Activated naive CD8-positive, alpha-beta T cell treated with anti-CD3 and anti-CD28 coated beads for 36 hours (primary cell): ENCODE measurements around the gene CNOT6L. TPM values are rescaled to one million over a fixed set of nuclear protein-coding genes. Genes with fewer than 3 reads are reported as not detected.
"Not testable (repeated sequence)": the region's sequence is repeated elsewhere in the genome, so short reads cannot be mapped to it uniquely, and the experiment has no call there.

Source experiments
- DNase-seq: peaks from one replicate; pipeline ENCODE4 v3.0.0; 2021
- H3K27ac Mint-ChIP-seq: one replicate; pipeline ENCODE4 v1.8.0; 2022; ENCODE audit warnings: mild to moderate bottlenecking, moderate library complexity, mixed read lengths
- H3K27me3 Mint-ChIP-seq: one replicate; pipeline ENCODE4 v1.8.0; 2022; ENCODE audit warnings: mild to moderate bottlenecking, mixed read lengths
- H3K36me3 Mint-ChIP-seq: one replicate; pipeline ENCODE4 v1.8.0; 2021; ENCODE audit warnings: mild to moderate bottlenecking, mixed read lengths
- H3K4me1 Mint-ChIP-seq: one replicate; pipeline ENCODE4 v1.8.0; 2021; ENCODE audit warnings: mixed read lengths
- H3K4me3 Mint-ChIP-seq: one replicate; pipeline ENCODE4 v1.8.0; 2022; ENCODE audit warnings: mild to moderate bottlenecking, moderate library complexity, mixed read lengths
- H3K9me3 Mint-ChIP-seq: one replicate; pipeline ENCODE4 v1.8.0; 2022; ENCODE audit warnings: mixed read lengths
- total RNA-seq, 2 experiments: library from RNA; stranded (reverse); gene quantifications; one replicate each; pipeline ENCODE4 v1.2.3, GENCODE V29; 2021

The CNOT6L gene
- total RNA-seq, 2 experiments from 2014 or later: 85.1 to 88.8 TPM

- Mint-ChIP-seq H3K27ac (peak overlapping the region; percentile 48), H3K4me1 (peaks cover 61% of the 10 kb centered on the region)
Observed at GRCh38 chr4:77804471-77804870, 14.7 kb downstream of the CNOT6L start.

GRCh38 chr4:77802402-77802801, 16.8 kb downstream of the CNOT6L start:
- DNase-seq: no peak
- H3K27ac Mint-ChIP-seq: no peak overlapping the region
- peaks cover 36% of the 10 kb centered on the region for H3K36me3 Mint-ChIP-seq
- H3K9me3 Mint-ChIP-seq: peaks cover 2% of the 10 kb centered on the region
- peaks cover 63% of the 10 kb centered on the region for H3K4me1 Mint-ChIP-seq
- H3K27me3 Mint-ChIP-seq: no peaks in the 10 kb centered on the region
- no peak overlapping the region for H3K4me3 Mint-ChIP-seq

More at GRCh38 chr4:77804471-77804870, 14.7 kb downstream of the CNOT6L start:
- Mint-ChIP-seq H3K27me3 (no peaks in the 10 kb centered on the region), H3K4me3 (no peak overlapping the region), H3K36me3 (peaks cover 28% of the 10 kb centered on the region), H3K9me3 (peaks cover 2% of the 10 kb centered on the region)
- no peak for DNase-seq

- Mint-ChIP-seq H3K9me3 (peaks cover 6% of the 10 kb centered on the region), H3K4me1 (peaks cover 62% of the 10 kb centered on the region)
- no peak for DNase-seq
Observed at GRCh38 chr4:77801260-77801608, 17.9 kb downstream of the CNOT6L start.

GRCh38 chr4:77800483-77801259, 18.5 kb downstream of the CNOT6L start:
- Mint-ChIP-seq H3K27ac (peak overlapping the region; percentile 85), H3K9me3 (peaks cover 7% of the 10 kb centered on the region), H3K4me1 (peaks cover 59% of the 10 kb centered on the region), H3K36me3 (peaks cover 42% of the 10 kb centered on the region), H3K27me3 (no peaks in the 10 kb centered on the region), H3K4me3 (peak overlapping the region; percentile 79)
- DNase-seq: no peak

More at GRCh38 chr4:77801260-77801608, 17.9 kb downstream of the CNOT6L start:
- Mint-ChIP-seq H3K4me3 (peak overlapping the region; percentile 79), H3K36me3 (peaks cover 38% of the 10 kb centered on the region), H3K27me3 (no peaks in the 10 kb centered on the region), H3K27ac (peak overlapping the region; percentile 85)

- Mint-ChIP-seq H3K27ac (peak overlapping the region; percentile 58), H3K4me1 (peaks cover 56% of the 10 kb centered on the region), H3K9me3 (peaks cover 11% of the 10 kb centered on the region), H3K4me3 (no peak overlapping the region), H3K36me3 (peaks cover 47% of the 10 kb centered on the region), H3K27me3 (no peaks in the 10 kb centered on the region)
- DNase-seq: no peak
Observed at GRCh38 chr4:77800077-77800476, 19.1 kb downstream of the CNOT6L start.

GRCh38 chr4:77798385-77798784, 20.8 kb downstream of the CNOT6L start:
- peak overlapping the region; percentile 73 for H3K27ac Mint-ChIP-seq
- H3K4me1 Mint-ChIP-seq: peaks cover 58% of the 10 kb centered on the region

GRCh38 chr4:77797239-77797638, 21.9 kb downstream of the CNOT6L start:
- DNase-seq: no peak
- H3K4me1 Mint-ChIP-seq: peaks cover 58% of the 10 kb centered on the region
- H3K9me3 Mint-ChIP-seq: peaks cover 12% of the 10 kb centered on the region
- H3K27me3 Mint-ChIP-seq: no peaks in the 10 kb centered on the region
- peak overlapping the region; percentile 23 for H3K27ac Mint-ChIP-seq
- peaks cover 53% of the 10 kb centered on the region for H3K36me3 Mint-ChIP-seq
- no peak overlapping the region for H3K4me3 Mint-ChIP-seq

More at GRCh38 chr4:77798385-77798784, 20.8 kb downstream of the CNOT6L start:
- no peak for DNase-seq
- Mint-ChIP-seq H3K36me3 (peaks cover 48% of the 10 kb centered on the region), H3K9me3 (peaks cover 12% of the 10 kb centered on the region), H3K27me3 (no peaks in the 10 kb centered on the region), H3K4me3 (peak overlapping the region; percentile 32)

- H3K36me3 Mint-ChIP-seq: peaks cover 53% of the 10 kb centered on the region
Observed at GRCh38 chr4:77795326-77795725, 23.8 kb downstream of the CNOT6L start.

GRCh38 chr4:77790146-77790545, 29.0 kb downstream of the CNOT6L start:
- no peak for DNase-seq
- H3K4me1 Mint-ChIP-seq: peaks cover 53% of the 10 kb centered on the region
- H3K9me3 Mint-ChIP-seq: peaks cover 3% of the 10 kb centered on the region
- no peak overlapping the region for H3K4me3 Mint-ChIP-seq
- H3K27ac Mint-ChIP-seq: no peak overlapping the region
- H3K36me3 Mint-ChIP-seq: peaks cover 21% of the 10 kb centered on the region
- H3K27me3 Mint-ChIP-seq: no peaks in the 10 kb centered on the region

More at GRCh38 chr4:77795326-77795725, 23.8 kb downstream of the CNOT6L start:
- no peak for DNase-seq
- no peak overlapping the region for H3K4me3 Mint-ChIP-seq
- H3K9me3 Mint-ChIP-seq: peaks cover 12% of the 10 kb centered on the region
- H3K27ac Mint-ChIP-seq: no peak overlapping the region
- H3K27me3 Mint-ChIP-seq: no peaks in the 10 kb centered on the region
- H3K4me1 Mint-ChIP-seq: peaks cover 51% of the 10 kb centered on the region

- Mint-ChIP-seq H3K4me3 (no peak overlapping the region), H3K27ac (no peak overlapping the region), H3K36me3 (peaks cover 17% of the 10 kb centered on the region), H3K9me3 (peaks cover 1% of the 10 kb centered on the region), H3K27me3 (no peaks in the 10 kb centered on the region), H3K4me1 (peaks cover 55% of the 10 kb centered on the region)
- no peak for DNase-seq
Observed at GRCh38 chr4:77788990-77789389, 30.2 kb downstream of the CNOT6L start.

GRCh38 chr4:77787969-77788368, 31.2 kb downstream of the CNOT6L start:
- Mint-ChIP-seq H3K27me3 (no peaks in the 10 kb centered on the region), H3K4me1 (peaks cover 54% of the 10 kb centered on the region), H3K4me3 (no peak overlapping the region), H3K9me3 (peaks cover 1% of the 10 kb centered on the region), H3K36me3 (peaks cover 14% of the 10 kb centered on the region), H3K27ac (no peak overlapping the region)
- no peak for DNase-seq

GRCh38 chr4:77785669-77786068, 33.5 kb downstream of the CNOT6L start:
- Mint-ChIP-seq H3K27me3 (no peaks in the 10 kb centered on the region), H3K27ac (peak overlapping the region; percentile 80), H3K4me3 (no peak overlapping the region), H3K36me3 (peaks cover 15% of the 10 kb centered on the region), H3K9me3 (peaks cover 1% of the 10 kb centered on the region), H3K4me1 (peaks cover 64% of the 10 kb centered on the region)
- no peak for DNase-seq

- H3K4me3 Mint-ChIP-seq: no peak overlapping the region
Observed at GRCh38 chr4:77783895-77784294, 35.3 kb downstream of the CNOT6L start.

GRCh38 chr4:77782102-77782835, 36.9 kb downstream of the CNOT6L start:
- H3K36me3 Mint-ChIP-seq: peaks cover 29% of the 10 kb centered on the region
- peak overlapping the region; percentile 16 for H3K27ac Mint-ChIP-seq
- no peak overlapping the region for H3K4me3 Mint-ChIP-seq
- H3K9me3 Mint-ChIP-seq: peaks cover 1% of the 10 kb centered on the region
- no peak for DNase-seq
- H3K4me1 Mint-ChIP-seq: peaks cover 62% of the 10 kb centered on the region
- H3K27me3 Mint-ChIP-seq: no peaks in the 10 kb centered on the region

More at GRCh38 chr4:77783895-77784294, 35.3 kb downstream of the CNOT6L start:
- Mint-ChIP-seq H3K36me3 (peaks cover 27% of the 10 kb centered on the region), H3K9me3 (peaks cover 1% of the 10 kb centered on the region), H3K27me3 (no peaks in the 10 kb centered on the region), H3K27ac (peak overlapping the region; percentile 53), H3K4me1 (peaks cover 59% of the 10 kb centered on the region)
- no peak for DNase-seq

GRCh38 chr4:77780762-77781161, 38.4 kb downstream of the CNOT6L start:
- Mint-ChIP-seq H3K27ac (peak overlapping the region; percentile 18), H3K36me3 (peaks cover 34% of the 10 kb centered on the region)
- H3K27me3 Mint-ChIP-seq: not testable (repeated sequence)

More at GRCh38 chr4:77780762-77781161, 38.4 kb downstream of the CNOT6L start:
- not testable (repeated sequence) for DNase-seq, H3K9me3 Mint-ChIP-seq, H3K4me3 Mint-ChIP-seq
- H3K4me1 Mint-ChIP-seq: peaks cover 66% of the 10 kb centered on the region
